ELR (cell line): ENCODE results near the gene BACH2.
A peak's percentile ranks its signal among the peaks of the same experiment; 100 is the strongest.
"Not testable (repeated sequence)": the region's sequence is repeated elsewhere in the genome, so short reads cannot be mapped to it uniquely, and the experiment has no call there.

Experiments
- DNase-seq: peaks from one replicate; pipeline ENCODE4 v3.0.0-alpha.2; 2015; ENCODE audit warnings: low read depth

Gene BACH2

GRCh38 chr6:90296341-90297114 is at the start of gene BACH2:
TSS of gene BACH2 (minus strand) at chr6:90296843. CDS start at chr6:90008844, 287,999 bp downstream.
- peak; percentile 90 for DNase-seq

- peak; percentile 62 for DNase-seq
Observed at GRCh38 chr6:90343576-90343975, 46.9 kb upstream of the BACH2 start.

- peak; percentile 3 for DNase-seq
Observed at GRCh38 chr6:90338409-90338808, 41.8 kb upstream of the BACH2 start.

- no peak for DNase-seq
Observed at GRCh38 chr6:90336388-90336947, 39.8 kb upstream of the BACH2 start.

GRCh38 chr6:90333928-90334327 is 37.3 kb upstream of the BACH2 start:
- no peak for DNase-seq

- not testable (repeated sequence) for DNase-seq
Observed at GRCh38 chr6:90332978-90333543, 36.4 kb upstream of the BACH2 start.

GRCh38 chr6:90329386-90330077 is 32.9 kb upstream of the BACH2 start:
- no peak for DNase-seq

GRCh38 chr6:90328004-90328403 is 31.4 kb upstream of the BACH2 start:
- peak; percentile 68 for DNase-seq

GRCh38 chr6:90326404-90327057 is 29.9 kb upstream of the BACH2 start:
- no peak for DNase-seq

- no peak for DNase-seq
Observed at GRCh38 chr6:90323706-90324105, 27.1 kb upstream of the BACH2 start.

GRCh38 chr6:90322976-90323474 is 26.4 kb upstream of the BACH2 start:
- no peak for DNase-seq

- no peak for DNase-seq
Observed at GRCh38 chr6:90319979-90320685, 23.5 kb upstream of the BACH2 start.

GRCh38 chr6:90319044-90319443 is 22.4 kb upstream of the BACH2 start:
- DNase-seq = peak; percentile 38

GRCh38 chr6:90315986-90316385 is 19.3 kb upstream of the BACH2 start:
- DNase-seq = no peak

GRCh38 chr6:90315354-90315950 is 18.8 kb upstream of the BACH2 start:
- DNase-seq = no peak

- no peak for DNase-seq
Observed at GRCh38 chr6:90314514-90314913, 17.9 kb upstream of the BACH2 start.

GRCh38 chr6:90311569-90311968 is 14.9 kb upstream of the BACH2 start:
- no peak for DNase-seq

GRCh38 chr6:90305800-90306448 is 9.3 kb upstream of the BACH2 start:
- no peak for DNase-seq

- DNase-seq = no peak
Observed at GRCh38 chr6:90304308-90304707, 7.7 kb upstream of the BACH2 start.

- no peak for DNase-seq
Observed at GRCh38 chr6:90303039-90303438, 6.4 kb upstream of the BACH2 start.

- no peak for DNase-seq
Observed at GRCh38 chr6:90302320-90302719, 5.7 kb upstream of the BACH2 start.
